Measurements from ENCODE around the gene CRK.

DNA sequence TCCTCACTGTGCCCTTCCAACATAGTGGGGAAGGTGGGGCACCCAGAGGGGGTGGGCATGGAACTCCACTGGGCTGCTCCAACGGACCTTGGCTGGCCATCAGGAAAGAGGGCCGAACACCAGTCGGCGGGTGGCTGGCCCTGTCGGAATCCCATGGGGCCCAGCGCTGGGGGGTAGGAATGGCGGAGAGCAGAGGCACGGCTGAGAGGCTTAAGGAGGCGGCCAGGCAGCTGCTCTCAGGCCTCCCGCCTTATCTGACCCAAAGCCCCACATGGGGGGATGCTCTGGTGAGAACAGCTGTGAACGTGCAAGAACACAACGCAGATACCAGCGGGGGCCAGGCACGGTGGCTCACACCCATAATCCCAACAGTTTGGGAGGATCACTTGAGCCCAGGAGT, 40.8 kb upstream of the CRK start:
- TF ChIP-seq, protein P1, sequence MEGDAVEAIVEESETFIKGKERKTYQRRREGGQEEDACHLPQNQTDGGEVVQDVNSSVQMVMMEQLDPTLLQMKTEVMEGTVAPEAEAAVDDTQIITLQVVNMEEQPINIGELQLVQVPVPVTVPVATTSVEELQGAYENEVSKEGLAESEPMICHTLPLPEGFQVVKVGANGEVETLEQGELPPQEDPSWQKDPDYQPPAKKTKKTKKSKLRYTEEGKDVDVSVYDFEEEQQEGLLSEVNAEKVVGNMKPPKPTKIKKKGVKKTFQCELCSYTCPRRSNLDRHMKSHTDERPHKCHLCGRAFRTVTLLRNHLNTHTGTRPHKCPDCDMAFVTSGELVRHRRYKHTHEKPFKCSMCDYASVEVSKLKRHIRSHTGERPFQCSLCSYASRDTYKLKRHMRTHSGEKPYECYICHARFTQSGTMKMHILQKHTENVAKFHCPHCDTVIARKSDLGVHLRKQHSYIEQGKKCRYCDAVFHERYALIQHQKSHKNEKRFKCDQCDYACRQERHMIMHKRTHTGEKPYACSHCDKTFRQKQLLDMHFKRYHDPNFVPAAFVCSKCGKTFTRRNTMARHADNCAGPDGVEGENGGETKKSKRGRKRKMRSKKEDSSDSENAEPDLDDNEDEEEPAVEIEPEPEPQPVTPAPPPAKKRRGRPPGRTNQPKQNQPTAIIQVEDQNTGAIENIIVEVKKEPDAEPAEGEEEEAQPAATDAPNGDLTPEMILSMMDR (conservative IDR thresholded peaks at IDR 0.05; ENCODE audit: low read depth, low read length), result no peak
- TF ChIP-seq, protein P2, sequence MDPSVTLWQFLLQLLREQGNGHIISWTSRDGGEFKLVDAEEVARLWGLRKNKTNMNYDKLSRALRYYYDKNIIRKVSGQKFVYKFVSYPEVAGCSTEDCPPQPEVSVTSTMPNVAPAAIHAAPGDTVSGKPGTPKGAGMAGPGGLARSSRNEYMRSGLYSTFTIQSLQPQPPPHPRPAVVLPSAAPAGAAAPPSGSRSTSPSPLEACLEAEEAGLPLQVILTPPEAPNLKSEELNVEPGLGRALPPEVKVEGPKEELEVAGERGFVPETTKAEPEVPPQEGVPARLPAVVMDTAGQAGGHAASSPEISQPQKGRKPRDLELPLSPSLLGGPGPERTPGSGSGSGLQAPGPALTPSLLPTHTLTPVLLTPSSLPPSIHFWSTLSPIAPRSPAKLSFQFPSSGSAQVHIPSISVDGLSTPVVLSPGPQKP (IDR thresholded peaks at IDR 0.05; ENCODE audit: borderline replicate concordance, low read depth, low read length), result no peak
- TF ChIP-seq RFX5 (IDR thresholded peaks at IDR 0.05; ENCODE audit: low read depth, low read length) (no peak), RAD21 (IDR thresholded peaks at IDR 0.05; ENCODE audit: low read length) (no peak), POLR2A (IDR thresholded peaks at IDR 0.05; ENCODE audit: low read depth, low read length) (no peak), MAFK (IDR thresholded peaks at IDR 0.05; ENCODE audit: low read depth, low read length) (no peak), BHLHE40 (IDR thresholded peaks at IDR 0.05; ENCODE audit: low read depth, low read length) (no peak), MXI1 (IDR thresholded peaks at IDR 0.05; ENCODE audit: borderline replicate concordance, low read depth, low read length) (no peak), MAZ (IDR thresholded peaks at IDR 0.05; ENCODE audit: borderline replicate concordance, low read depth, low read length) (no peak)
- TF ChIP-seq, protein P3, sequence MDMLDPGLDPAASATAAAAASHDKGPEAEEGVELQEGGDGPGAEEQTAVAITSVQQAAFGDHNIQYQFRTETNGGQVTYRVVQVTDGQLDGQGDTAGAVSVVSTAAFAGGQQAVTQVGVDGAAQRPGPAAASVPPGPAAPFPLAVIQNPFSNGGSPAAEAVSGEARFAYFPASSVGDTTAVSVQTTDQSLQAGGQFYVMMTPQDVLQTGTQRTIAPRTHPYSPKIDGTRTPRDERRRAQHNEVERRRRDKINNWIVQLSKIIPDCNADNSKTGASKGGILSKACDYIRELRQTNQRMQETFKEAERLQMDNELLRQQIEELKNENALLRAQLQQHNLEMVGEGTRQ (IDR thresholded peaks at IDR 0.05; ENCODE audit: low read depth, low read length), result no peak
